GM23338 (cell line): ENCODE data around the gene ADORA1. TPM values are rescaled to one million over a fixed set of nuclear protein-coding genes. Genes with fewer than 3 reads are reported as not detected.

ENCODE experiments used
- ATAC-seq: fragments of 200-7000 bp; cut with Tn5 transposase; 3 replicates; pipeline ENCODE4 v1.9.1; 2020
- DNase-seq: peaks from one replicate; pipeline ENCODE4 v3.0.0-alpha.2; 2015; ENCODE audit warnings: low spot score
- H2AFZ ChIP-seq: fragments of 200-600 bp; sonication (generic); 2 replicates; pipeline ENCODE4 v1.8.0; 2016; ENCODE audit warnings: antibody characterized with exemption, mild to moderate bottlenecking, moderate library complexity
- H3F3A ChIP-seq: fragments of 200-600 bp; sonication (generic); replicated peaks from 2 replicates; pipeline ENCODE4 v1.8.0; 2017; ENCODE audit warnings: antibody characterized with exemption, mixed run types, low read depth
- H3K27ac ChIP-seq: fragments of 200-600 bp; sonication (generic); 2 replicates; pipeline ENCODE4 v1.6.1; 2016; ENCODE audit warnings: low read depth
- H3K27me3 ChIP-seq: fragments of 200-600 bp; sonication (generic); 2 replicates; pipeline ENCODE4 v1.8.0; 2016; ENCODE audit warnings: mild to moderate bottlenecking, mixed run types, moderate library complexity; ENCODE audit not compliant: insufficient read depth
- H3K36me3 ChIP-seq: fragments of 200-600 bp; sonication (generic); 2 replicates; pipeline ENCODE4 v1.8.0; 2016; ENCODE audit warnings: mild to moderate bottlenecking; ENCODE audit not compliant: insufficient read depth
- H3K4me1 ChIP-seq: fragments of 200-600 bp; sonication (generic); 2 replicates; pipeline ENCODE4 v1.8.0; 2016; ENCODE audit warnings: mild to moderate bottlenecking, moderate library complexity; ENCODE audit not compliant: insufficient read depth
- H3K4me2 ChIP-seq: fragments of 200-600 bp; sonication (generic); 2 replicates; pipeline ENCODE4 v1.7.1; 2017; ENCODE audit warnings: mixed run types
- H3K4me3 ChIP-seq: fragments of 200-600 bp; sonication (generic); 2 replicates; pipeline ENCODE4 v1.6.1; 2016; ENCODE audit warnings: mixed run types
- H3K79me2 ChIP-seq: fragments of 200-600 bp; sonication (generic); replicated peaks from 2 replicates; pipeline ENCODE4 v1.8.0; 2017; ENCODE audit warnings: mild to moderate bottlenecking; ENCODE audit not compliant: insufficient read depth
- H3K9me2 ChIP-seq: fragments of 200-600 bp; sonication (generic); 2 replicates; pipeline ENCODE4 v1.8.0; 2017; ENCODE audit not compliant: insufficient read depth
- H4K20me1 ChIP-seq: fragments of 200-600 bp; sonication (generic); replicated peaks from 2 replicates; pipeline ENCODE4 v1.8.0; 2017; ENCODE audit warnings: mild to moderate bottlenecking; ENCODE audit not compliant: insufficient read depth
- H3K27ac Mint-ChIP-seq: 2 replicates; pipeline ENCODE4 v1.8.0; 2020; ENCODE audit warnings: inconsistent platforms, mild to moderate bottlenecking, moderate library complexity, mixed read lengths
- H3K27me3 Mint-ChIP-seq: 3 replicates; pipeline ENCODE4 v1.8.0; 2022; ENCODE audit warnings: low read depth, mild to moderate bottlenecking, moderate library complexity, mixed read lengths, inconsistent platforms; ENCODE audit not compliant: insufficient read depth, poor library complexity
- H3K36me3 Mint-ChIP-seq: 3 replicates; pipeline ENCODE4 v1.8.0; 2021; ENCODE audit warnings: low read depth, mild to moderate bottlenecking, inconsistent platforms, moderate library complexity, mixed read lengths
- H3K4me1 Mint-ChIP-seq: 3 replicates; pipeline ENCODE4 v1.8.0; 2020; ENCODE audit warnings: mild to moderate bottlenecking, inconsistent platforms, mixed read lengths
- H3K4me3 Mint-ChIP-seq: 3 replicates; pipeline ENCODE4 v1.8.0; 2021; ENCODE audit warnings: moderate library complexity, mild to moderate bottlenecking, inconsistent platforms, mixed read lengths
- H3K9me3 Mint-ChIP-seq: 3 replicates; pipeline ENCODE4 v1.8.0; 2020; ENCODE audit warnings: moderate library complexity, mild to moderate bottlenecking, inconsistent platforms, mixed read lengths
- CREB1 ChIP-seq: fragments of 250-450 bp; sonication (Bioruptor Pico); IDR thresholded peaks from 2 replicates; pipeline ENCODE4 v1.5.0; 2020; ENCODE audit warnings: low read depth, mild to moderate bottlenecking, moderate library complexity
- EZH2 ChIP-seq: fragments of 200-600 bp; sonication (generic); IDR thresholded peaks from one replicate; pipeline ENCODE4 v1.8.0; 2017; ENCODE audit warnings: antibody characterized with exemption, mild to moderate bottlenecking, low read depth; ENCODE audit not compliant: unreplicated experiment
- EZH2phosphoT487 ChIP-seq: fragments of 200-600 bp; sonication (generic); IDR thresholded peaks from one replicate; pipeline ENCODE4 v1.8.1; 2018; ENCODE audit warnings: antibody characterized with exemption; ENCODE audit not compliant: unreplicated experiment
- JUNB ChIP-seq: IDR thresholded peaks from one replicate; pipeline ENCODE4 v1.6.1; 2016; ENCODE audit warnings: antibody characterized with exemption; ENCODE audit not compliant: unreplicated experiment
- NANOG ChIP-seq: IDR thresholded peaks from 2 replicates; pipeline ENCODE4 v1.6.1; 2016; ENCODE audit warnings: antibody characterized with exemption, borderline replicate concordance
- POLR2AphosphoS5 ChIP-seq: IDR thresholded peaks from 2 replicates; pipeline ENCODE4 v1.6.1; 2016; ENCODE audit warnings: antibody characterized with exemption, low read depth
- STAT1 ChIP-seq: IDR thresholded peaks from one replicate; pipeline ENCODE4 v1.6.1; 2016; ENCODE audit warnings: antibody characterized with exemption; ENCODE audit not compliant: unreplicated experiment
- ZNF114 ChIP-seq: fragments of 250-450 bp; sonication (Bioruptor Pico); IDR thresholded peaks from 2 replicates; pipeline ENCODE4 v1.5.0; 2020; ENCODE audit warnings: mild to moderate bottlenecking, moderate library complexity
- ZNF331 ChIP-seq: fragments of 250-450 bp; sonication (Bioruptor Pico); IDR thresholded peaks from 2 replicates; pipeline ENCODE4 v1.5.0; 2020; ENCODE audit warnings: low read depth, mild to moderate bottlenecking, moderate library complexity
- polyA plus RNA-seq: library from polyadenylated mRNA; unstranded; fragments of >200 nt; fragmentation: Nextera tagmentation; extraction: Ambion mirVana; gene quantifications from 2 replicates; pipeline ENCODE4 v1.2.1, GENCODE V29; 2016
- total RNA-seq: library from RNA; depleted of rRNA; stranded (reverse); fragments of >200 nt; shearing (Covaris generic); gene quantifications from 2 replicates; pipeline ENCODE4 v1.2.3, GENCODE V29; 2014
- TF ChIP-seq, protein P1 (sequence below): fragments of 250-450 bp; sonication (Bioruptor Pico); IDR thresholded peaks from 2 replicates; pipeline ENCODE4 v1.5.0; 2020; ENCODE audit warnings: mild to moderate bottlenecking, moderate library complexity
- TF ChIP-seq, protein P2 (sequence below): IDR thresholded peaks from 2 replicates; pipeline ENCODE4 v1.6.1; 2016; ENCODE audit warnings: antibody characterized with exemption
- TF ChIP-seq, protein P3 (sequence below), 2 experiments: fragments of 200-600 bp in 1 of 2; sonication (generic) in 1 of 2; conservative IDR thresholded peaks; 2 replicates each; pipeline versions ENCODE4 v1.5.1 to v1.6.1; 2016 to 2017; ENCODE audit warnings: antibody characterized with exemption in 2 of 2, low read depth in 2 of 2, mild to moderate bottlenecking in 2 of 2, moderate library complexity in 1 of 2

The ADORA1 gene
- total and polyA plus RNA-seq, 2 experiments from 2014 or later = 0.63 to 1.8 TPM

DNA sequence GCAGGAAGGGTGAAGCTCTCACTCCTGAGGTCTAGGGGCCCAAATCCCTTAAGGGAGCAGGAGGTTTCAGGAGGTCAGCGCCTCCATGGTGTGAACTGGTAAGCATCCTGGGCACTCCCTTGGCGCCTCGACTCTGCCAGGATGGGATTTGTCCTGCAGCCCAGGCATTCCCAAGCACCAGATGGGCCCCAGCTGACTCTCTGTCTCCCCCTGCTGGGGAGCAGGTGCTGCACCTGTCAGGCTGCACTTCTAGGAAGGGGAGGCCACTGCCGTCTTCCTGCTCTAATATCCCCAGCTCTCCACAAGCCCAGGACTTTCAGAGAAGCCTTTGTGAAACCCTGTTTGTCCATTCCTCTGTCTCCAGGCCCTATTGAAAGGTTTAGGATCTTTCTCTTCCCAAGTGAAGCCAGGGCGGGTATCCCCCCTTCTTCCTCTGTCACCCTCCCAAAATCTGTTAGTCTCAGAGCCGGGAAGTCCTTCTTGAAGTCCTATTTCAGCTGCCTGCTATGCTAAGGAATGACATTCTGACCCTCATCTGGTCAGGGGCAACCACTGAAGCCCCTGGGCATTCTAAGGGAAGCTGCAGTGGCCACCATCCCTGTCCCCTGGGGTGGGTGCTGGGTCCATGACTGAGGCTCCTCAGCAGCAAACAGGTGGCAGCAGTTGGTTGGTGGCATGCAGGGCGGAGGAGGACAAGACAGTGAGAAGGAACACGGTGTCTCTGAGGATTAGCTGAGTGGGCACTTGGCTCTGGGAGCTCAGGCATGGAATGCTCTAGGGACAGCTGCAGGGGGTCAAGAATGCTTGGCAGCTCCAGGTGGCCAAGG, 44.9 kb downstream of the ADORA1 start (continued):
- TF ChIP-seq, protein P1, sequence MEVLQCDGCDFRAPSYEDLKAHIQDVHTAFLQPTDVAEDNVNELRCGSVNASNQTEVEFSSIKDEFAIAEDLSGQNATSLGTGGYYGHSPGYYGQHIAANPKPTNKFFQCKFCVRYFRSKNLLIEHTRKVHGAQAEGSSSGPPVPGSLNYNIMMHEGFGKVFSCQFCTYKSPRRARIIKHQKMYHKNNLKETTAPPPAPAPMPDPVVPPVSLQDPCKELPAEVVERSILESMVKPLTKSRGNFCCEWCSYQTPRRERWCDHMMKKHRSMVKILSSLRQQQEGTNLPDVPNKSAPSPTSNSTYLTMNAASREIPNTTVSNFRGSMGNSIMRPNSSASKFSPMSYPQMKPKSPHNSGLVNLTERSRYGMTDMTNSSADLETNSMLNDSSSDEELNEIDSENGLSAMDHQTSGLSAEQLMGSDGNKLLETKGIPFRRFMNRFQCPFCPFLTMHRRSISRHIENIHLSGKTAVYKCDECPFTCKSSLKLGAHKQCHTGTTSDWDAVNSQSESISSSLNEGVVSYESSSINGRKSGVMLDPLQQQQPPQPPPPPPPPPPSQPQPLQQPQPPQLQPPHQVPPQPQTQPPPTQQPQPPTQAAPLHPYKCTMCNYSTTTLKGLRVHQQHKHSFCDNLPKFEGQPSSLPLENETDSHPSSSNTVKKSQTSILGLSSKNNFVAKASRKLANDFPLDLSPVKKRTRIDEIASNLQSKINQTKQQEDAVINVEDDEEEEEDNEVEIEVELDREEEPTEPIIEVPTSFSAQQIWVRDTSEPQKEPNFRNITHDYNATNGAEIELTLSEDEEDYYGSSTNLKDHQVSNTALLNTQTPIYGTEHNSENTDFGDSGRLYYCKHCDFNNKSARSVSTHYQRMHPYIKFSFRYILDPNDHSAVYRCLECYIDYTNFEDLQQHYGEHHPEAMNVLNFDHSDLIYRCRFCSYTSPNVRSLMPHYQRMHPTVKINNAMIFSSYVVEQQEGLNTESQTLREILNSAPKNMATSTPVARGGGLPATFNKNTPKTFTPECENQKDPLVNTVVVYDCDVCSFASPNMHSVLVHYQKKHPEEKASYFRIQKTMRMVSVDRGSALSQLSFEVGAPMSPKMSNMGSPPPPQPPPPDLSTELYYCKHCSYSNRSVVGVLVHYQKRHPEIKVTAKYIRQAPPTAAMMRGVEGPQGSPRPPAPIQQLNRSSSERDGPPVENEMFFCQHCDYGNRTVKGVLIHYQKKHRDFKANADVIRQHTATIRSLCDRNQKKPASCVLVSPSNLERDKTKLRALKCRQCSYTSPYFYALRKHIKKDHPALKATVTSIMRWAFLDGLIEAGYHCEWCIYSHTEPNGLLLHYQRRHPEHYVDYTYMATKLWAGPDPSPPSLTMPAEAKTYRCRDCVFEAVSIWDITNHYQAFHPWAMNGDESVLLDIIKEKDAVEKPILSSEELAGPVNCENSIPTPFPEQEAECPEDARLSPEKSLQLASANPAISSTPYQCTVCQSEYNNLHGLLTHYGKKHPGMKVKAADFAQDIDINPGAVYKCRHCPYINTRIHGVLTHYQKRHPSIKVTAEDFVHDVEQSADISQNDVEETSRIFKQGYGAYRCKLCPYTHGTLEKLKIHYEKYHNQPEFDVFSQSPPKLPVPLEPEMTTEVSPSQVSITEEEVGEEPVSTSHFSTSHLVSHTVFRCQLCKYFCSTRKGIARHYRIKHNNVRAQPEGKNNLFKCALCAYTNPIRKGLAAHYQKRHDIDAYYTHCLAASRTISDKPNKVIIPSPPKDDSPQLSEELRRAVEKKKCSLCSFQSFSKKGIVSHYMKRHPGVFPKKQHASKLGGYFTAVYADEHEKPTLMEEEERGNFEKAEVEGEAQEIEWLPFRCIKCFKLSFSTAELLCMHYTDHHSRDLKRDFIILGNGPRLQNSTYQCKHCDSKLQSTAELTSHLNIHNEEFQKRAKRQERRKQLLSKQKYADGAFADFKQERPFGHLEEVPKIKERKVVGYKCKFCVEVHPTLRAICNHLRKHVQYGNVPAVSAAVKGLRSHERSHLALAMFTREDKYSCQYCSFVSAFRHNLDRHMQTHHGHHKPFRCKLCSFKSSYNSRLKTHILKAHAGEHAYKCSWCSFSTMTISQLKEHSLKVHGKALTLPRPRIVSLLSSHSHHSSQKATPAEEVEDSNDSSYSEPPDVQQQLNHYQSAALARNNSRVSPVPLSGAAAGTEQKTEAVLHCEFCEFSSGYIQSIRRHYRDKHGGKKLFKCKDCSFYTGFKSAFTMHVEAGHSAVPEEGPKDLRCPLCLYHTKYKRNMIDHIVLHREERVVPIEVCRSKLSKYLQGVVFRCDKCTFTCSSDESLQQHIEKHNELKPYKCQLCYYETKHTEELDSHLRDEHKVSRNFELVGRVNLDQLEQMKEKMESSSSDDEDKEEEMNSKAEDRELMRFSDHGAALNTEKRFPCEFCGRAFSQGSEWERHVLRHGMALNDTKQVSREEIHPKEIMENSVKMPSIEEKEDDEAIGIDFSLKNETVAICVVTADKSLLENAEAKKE = no peak
- TF ChIP-seq, protein P2, sequence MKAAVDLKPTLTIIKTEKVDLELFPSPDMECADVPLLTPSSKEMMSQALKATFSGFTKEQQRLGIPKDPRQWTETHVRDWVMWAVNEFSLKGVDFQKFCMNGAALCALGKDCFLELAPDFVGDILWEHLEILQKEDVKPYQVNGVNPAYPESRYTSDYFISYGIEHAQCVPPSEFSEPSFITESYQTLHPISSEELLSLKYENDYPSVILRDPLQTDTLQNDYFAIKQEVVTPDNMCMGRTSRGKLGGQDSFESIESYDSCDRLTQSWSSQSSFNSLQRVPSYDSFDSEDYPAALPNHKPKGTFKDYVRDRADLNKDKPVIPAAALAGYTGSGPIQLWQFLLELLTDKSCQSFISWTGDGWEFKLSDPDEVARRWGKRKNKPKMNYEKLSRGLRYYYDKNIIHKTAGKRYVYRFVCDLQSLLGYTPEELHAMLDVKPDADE = no peak

- no peaks in the 10 kb centered on the region for H3K27me3 ChIP-seq
- no peaks in the 10 kb centered on the region for H3K9me3 Mint-ChIP-seq
- H3K9me2 ChIP-seq = no peaks in the 10 kb centered on the region
- H2AFZ ChIP-seq = no peak overlapping the region
- H3F3A ChIP-seq = no peaks in the 10 kb centered on the region
- no peak overlapping the region for H3K4me3 ChIP-seq
- H3K36me3 ChIP-seq = no peaks in the 10 kb centered on the region
- ATAC-seq (no peak), DNase-seq (no peak)
- H3K27ac Mint-ChIP-seq = no peak overlapping the region
- peaks cover 16% of the 10 kb centered on the region for H3K27me3 Mint-ChIP-seq
- H3K4me3 Mint-ChIP-seq = no peak overlapping the region
- H3K79me2 ChIP-seq = no peaks in the 10 kb centered on the region
- H3K27ac ChIP-seq = no peak overlapping the region
- peaks cover 8% of the 10 kb centered on the region; the same call in 2 of the 3 replicates for H3K4me1 Mint-ChIP-seq
- no peaks in the 10 kb centered on the region for H4K20me1 ChIP-seq
- H3K36me3 Mint-ChIP-seq = no peaks in the 10 kb centered on the region
- H3K4me2 ChIP-seq = no peak overlapping the region
- H3K4me1 ChIP-seq = no peaks in the 10 kb centered on the region; the same call in 1 of the 2 replicates
- TF ChIP-seq ZNF331 (CRISPR knock-in tag) = no peak
- no peak for TF ChIP-seq STAT1
- TF ChIP-seq, protein P3, sequence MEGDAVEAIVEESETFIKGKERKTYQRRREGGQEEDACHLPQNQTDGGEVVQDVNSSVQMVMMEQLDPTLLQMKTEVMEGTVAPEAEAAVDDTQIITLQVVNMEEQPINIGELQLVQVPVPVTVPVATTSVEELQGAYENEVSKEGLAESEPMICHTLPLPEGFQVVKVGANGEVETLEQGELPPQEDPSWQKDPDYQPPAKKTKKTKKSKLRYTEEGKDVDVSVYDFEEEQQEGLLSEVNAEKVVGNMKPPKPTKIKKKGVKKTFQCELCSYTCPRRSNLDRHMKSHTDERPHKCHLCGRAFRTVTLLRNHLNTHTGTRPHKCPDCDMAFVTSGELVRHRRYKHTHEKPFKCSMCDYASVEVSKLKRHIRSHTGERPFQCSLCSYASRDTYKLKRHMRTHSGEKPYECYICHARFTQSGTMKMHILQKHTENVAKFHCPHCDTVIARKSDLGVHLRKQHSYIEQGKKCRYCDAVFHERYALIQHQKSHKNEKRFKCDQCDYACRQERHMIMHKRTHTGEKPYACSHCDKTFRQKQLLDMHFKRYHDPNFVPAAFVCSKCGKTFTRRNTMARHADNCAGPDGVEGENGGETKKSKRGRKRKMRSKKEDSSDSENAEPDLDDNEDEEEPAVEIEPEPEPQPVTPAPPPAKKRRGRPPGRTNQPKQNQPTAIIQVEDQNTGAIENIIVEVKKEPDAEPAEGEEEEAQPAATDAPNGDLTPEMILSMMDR (conservative IDR thresholded peaks at IDR 0.05; ENCODE audit: low read depth in 2 of 2) = no peak
- TF ChIP-seq, protein P2 = no peak
- no peak for TF ChIP-seq CREB1 (CRISPR knock-in tag)
- no peak for TF ChIP-seq NANOG
- TF ChIP-seq JUNB = no peak
- TF ChIP-seq EZH2 = no peak
- TF ChIP-seq EZH2phosphoT487 = no peak
- TF ChIP-seq ZNF114 (CRISPR knock-in tag) = no peak
- TF ChIP-seq POLR2AphosphoS5 = no peak
These were observed 45.6 kb downstream of the ADORA1 start for GRCh38 chr1:203173011-203173555.
